OCI-LY7 (cell line): ENCODE results near the gene GBE1.

Experiments used
- CTCF ChIP-seq: fragments of 200-600 bp; sonication (generic); conservative IDR thresholded peaks from 2 replicates; pipeline ENCODE4 v1.5.1; 2014; ENCODE audit warnings: mild to moderate bottlenecking, antibody characterized with exemption, low read length, moderate library complexity, mixed read lengths
- EZH2phosphoT487 ChIP-seq: fragments of 200-600 bp; sonication (generic); IDR thresholded peaks from 2 replicates; pipeline ENCODE4 v1.6.1; 2018; ENCODE audit warnings: low read depth, borderline replicate concordance, mild to moderate bottlenecking, mixed run types, antibody characterized with exemption, low read length, moderate library complexity, mixed read lengths

DNA sequence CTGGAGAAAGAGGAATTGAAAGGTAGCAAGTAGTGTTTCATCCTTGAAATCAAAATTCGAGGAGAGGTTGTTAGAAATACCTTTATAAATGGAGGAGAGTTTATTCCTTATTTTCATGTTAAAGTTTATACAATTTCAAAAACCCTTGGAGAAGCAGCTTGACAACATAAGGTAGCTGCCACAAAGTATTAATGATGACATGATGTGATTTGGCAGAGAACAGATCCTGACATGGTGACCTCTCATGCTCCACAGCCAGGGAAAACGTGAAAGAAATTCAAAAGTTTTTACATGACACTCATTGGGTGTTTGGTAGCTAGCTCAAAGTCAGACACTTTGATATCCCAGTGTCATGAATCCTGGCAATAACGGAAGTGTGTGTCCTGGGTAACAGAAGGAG lies 320.8 kb downstream of the GBE1 start:
- TF ChIP-seq CTCF (no peak), EZH2phosphoT487 (no peak)
